COLO668 (cell line): ENCODE data around the gene MEF2A.
"Not testable (repeated sequence)": the region's sequence is repeated elsewhere in the genome, so short reads cannot be mapped to it uniquely, and the experiment has no call there.

ENCODE experiments used
- DNase-seq: peaks from one replicate; lab custom pipeline; 2025; ENCODE audit not compliant: unreplicated experiment; lab: John Stamatoyannopoulos, UW

MEF2A gene

GRCh38 chr15:99565299-99566156 is at the start of gene MEF2A:
TSS of gene MEF2A (plus strand) at chr15:99565984. CDS start at chr15:99633120, 67,136 bp downstream.
- DNase-seq: peak; percentile 94

- DNase-seq: no peak
Measured at GRCh38 chr15:99518191-99518590, 47.6 kb upstream of the MEF2A start.

GRCh38 chr15:99519366-99519765 is 46.4 kb upstream of the MEF2A start:
- not testable (repeated sequence) for DNase-seq

- no peak for DNase-seq
Measured at GRCh38 chr15:99522288-99522687, 43.5 kb upstream of the MEF2A start.

- DNase-seq: no peak
Measured at GRCh38 chr15:99526176-99526575, 39.6 kb upstream of the MEF2A start.

GRCh38 chr15:99526671-99527070 is 39.1 kb upstream of the MEF2A start:
- no peak for DNase-seq

- no peak for DNase-seq
Measured at GRCh38 chr15:99536422-99537040, 29.3 kb upstream of the MEF2A start.

- no peak for DNase-seq
Measured at GRCh38 chr15:99537344-99537743, 28.4 kb upstream of the MEF2A start.

- no peak for DNase-seq
Measured at GRCh38 chr15:99538261-99538660, 27.5 kb upstream of the MEF2A start.

GRCh38 chr15:99542828-99543227 is 23.0 kb upstream of the MEF2A start:
- no peak for DNase-seq

- DNase-seq: no peak
Measured at GRCh38 chr15:99545605-99546004, 20.2 kb upstream of the MEF2A start.

- no peak for DNase-seq
Measured at GRCh38 chr15:99546441-99547100, 19.2 kb upstream of the MEF2A start.

- no peak for DNase-seq
Measured at GRCh38 chr15:99547517-99547916, 18.3 kb upstream of the MEF2A start.

GRCh38 chr15:99550077-99550476 is 15.7 kb upstream of the MEF2A start:
- DNase-seq: no peak

- no peak for DNase-seq
Measured at GRCh38 chr15:99552111-99552510, 13.7 kb upstream of the MEF2A start.

- no peak for DNase-seq
Measured at GRCh38 chr15:99554880-99555488, 10.8 kb upstream of the MEF2A start.

GRCh38 chr15:99556011-99556410 is 9.8 kb upstream of the MEF2A start:
- DNase-seq: no peak

- DNase-seq: no peak
Measured at GRCh38 chr15:99556578-99556977, 9.2 kb upstream of the MEF2A start.

- DNase-seq: no peak
Measured at GRCh38 chr15:99558084-99558483, 7.7 kb upstream of the MEF2A start.

GRCh38 chr15:99558571-99558970 is 7.2 kb upstream of the MEF2A start:
- DNase-seq: no peak

GRCh38 chr15:99561476-99562230 is 4.1 kb upstream of the MEF2A start:
- no peak for DNase-seq
